GM21825 (cell line): ENCODE data around the gene RIMS1.

ENCODE experiments used
- ATAC-seq: cut with Tn5 transposase; IDR thresholded peaks from one replicate; pipeline ENCODE4 v1.9.1; 2021; ENCODE audit warnings: mild to moderate bottlenecking, moderate library complexity; ENCODE audit not compliant: unreplicated experiment

Gene RIMS1

DNA sequence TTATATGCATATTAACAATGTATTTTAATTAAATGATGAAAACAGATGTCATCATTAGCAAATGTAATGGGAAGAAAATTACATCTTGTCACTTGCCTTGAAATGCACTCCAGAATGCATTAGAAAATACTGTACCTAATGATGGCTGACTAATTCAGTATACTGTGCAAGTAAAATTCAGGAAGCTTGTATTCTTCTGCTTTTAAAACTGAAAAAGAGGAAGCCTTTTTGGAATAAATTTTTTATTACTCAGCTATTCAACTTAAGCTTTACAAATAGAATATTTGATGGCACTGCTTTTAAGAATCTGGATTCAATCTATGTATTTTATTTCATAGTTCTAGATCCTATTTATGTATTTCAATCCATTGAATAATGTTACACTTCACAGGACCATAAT lies 195.5 kb downstream of the RIMS1 start:
- no peak for ATAC-seq

GRCh38 chr6:72083976-72084375 lies 197.6 kb downstream of the RIMS1 start:
- no peak for ATAC-seq

DNA sequence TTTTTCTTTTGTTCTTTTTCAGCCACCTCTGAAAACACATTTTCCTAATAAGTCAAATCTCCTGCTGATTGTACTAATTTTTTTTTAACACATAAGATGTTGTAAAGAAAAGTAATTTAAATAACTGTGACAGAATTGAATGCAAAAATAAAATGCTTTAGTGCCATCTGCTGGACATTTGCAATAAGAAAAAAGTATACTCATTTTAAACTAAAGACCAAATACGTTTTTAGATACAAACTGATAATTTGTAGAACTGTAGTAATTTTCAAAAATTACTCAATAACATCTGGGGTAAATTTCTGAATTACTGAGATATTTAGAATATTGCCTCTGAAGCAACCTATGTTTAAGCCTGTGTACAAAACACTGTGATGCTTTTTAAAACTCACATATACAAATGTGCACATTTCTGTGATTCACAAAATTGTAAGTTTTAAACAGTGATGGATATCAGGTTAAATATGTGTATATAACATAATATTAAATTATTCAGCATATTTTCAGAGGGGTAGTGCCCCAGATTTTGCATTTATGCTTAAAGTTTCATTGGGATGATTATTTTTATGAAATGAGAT lies 198.7 kb downstream of the RIMS1 start:
- no peak for ATAC-seq

DNA sequence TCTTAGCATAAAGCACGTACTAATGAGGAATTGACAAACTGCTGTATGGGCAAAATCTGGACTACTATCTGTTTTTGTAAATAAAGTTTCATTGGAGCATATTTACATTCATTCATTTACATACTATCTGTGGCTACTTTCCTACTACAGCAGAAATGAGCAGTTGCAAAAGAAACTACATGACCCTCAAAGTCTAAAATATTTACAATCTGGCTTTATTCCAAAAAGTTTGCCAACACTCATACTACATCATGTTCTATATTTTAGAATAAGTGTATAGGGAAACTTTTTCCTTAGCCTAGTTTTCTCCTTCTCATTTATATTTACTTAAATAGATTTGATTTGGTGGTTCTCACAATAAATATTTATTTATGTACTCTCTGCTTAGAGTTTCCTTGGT lies 208.2 kb downstream of the RIMS1 start:
- no peak for ATAC-seq

DNA sequence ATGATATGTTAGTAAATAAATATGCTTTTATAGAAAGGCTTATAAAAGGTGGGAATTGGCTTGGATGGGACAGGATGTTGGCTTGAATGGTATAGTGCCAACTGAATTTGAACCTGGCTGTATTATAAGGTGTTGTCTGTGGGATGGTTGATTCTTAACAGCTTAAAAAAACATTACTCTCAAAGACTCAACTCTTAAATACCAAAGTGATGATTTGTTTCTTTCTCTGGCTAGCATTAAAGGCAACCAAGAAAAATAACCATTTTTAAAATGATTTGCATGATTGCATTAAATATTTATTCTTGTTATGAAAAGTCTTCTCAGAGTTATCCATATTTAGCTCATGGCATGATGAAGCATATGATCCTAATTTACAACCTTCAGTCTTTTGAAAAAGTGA lies 216.2 kb downstream of the RIMS1 start:
- no peak for ATAC-seq

DNA sequence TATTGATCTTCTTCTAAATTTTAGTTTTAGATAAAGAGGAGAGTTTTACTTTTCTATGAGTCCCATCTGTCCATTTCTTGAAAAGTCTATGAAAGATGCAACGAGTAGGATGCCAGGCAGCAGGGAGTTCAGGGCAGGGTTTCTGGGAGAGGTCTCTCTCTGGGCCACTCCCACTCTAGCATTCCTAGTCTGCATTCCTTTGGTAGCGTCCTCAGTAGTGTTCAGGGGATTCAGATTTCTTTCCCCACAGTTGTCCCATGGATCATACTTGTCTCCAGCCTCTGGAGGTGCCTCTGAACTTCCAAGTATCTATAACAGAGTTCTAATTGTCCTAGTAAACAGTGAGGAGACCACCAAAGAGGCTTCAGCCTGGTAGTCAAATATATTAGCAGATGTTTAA lies 225.3 kb downstream of the RIMS1 start:
- no peak for ATAC-seq

DNA sequence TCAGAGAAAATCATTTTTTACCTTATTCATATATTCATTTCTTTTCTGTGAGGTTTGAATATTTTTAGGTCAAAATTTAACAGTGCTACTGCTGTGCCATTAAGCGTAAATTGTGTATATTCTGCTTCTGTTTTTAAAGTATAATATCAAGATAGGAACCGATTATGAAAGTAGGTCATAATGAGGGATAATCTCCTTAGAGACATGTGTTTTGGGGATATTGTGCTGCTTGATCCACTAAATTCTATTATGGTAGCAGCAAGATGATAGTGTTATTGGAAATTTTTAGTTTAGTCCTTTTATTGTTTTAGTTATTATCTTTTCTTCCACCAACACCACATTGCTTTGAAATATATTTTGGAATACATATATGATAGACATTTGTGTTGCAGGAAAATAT lies 244.0 kb downstream of the RIMS1 start:
- no peak for ATAC-seq

GRCh38 chr6:72132427-72132826 lies 246.1 kb downstream of the RIMS1 start:
- ATAC-seq = no peak

DNA sequence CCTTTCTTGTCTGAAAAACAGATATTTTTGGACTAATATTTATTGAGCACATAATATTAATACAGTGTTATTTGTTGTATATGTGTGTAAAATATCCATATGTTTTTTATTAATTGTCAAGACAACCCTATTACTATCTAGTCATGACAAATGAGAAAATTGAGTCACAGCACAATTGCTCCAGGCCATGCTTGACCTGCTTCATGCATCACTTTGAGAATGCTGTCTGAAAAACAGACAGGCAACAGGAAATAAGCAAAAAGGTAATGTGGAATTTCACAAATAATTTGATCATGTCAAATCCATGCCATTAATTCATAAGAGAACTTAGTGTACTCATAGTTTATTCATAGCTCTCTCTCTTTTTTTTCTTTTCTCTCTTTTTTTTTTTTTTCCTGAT lies 246.5 kb downstream of the RIMS1 start:
- ATAC-seq = no peak

DNA sequence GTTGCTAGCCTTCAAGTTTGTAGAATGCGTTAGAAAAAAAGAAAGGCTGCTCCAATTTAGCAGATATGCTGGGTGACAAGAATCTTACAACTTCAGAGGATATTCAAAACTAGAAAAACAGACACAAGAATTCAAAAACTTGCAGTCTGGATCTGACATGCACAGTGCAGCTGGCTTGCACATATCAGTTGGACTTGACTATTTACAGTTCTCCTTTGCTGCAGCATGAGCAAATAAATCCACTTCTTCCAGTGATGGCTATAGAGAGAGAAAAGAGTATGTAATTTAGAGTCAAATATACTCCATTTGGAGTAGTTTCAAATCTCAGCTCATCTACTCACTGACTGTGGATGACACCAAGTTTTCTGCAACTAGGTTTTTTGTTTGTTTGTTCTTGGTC lies 247.0 kb downstream of the RIMS1 start:
- no peak for ATAC-seq

DNA sequence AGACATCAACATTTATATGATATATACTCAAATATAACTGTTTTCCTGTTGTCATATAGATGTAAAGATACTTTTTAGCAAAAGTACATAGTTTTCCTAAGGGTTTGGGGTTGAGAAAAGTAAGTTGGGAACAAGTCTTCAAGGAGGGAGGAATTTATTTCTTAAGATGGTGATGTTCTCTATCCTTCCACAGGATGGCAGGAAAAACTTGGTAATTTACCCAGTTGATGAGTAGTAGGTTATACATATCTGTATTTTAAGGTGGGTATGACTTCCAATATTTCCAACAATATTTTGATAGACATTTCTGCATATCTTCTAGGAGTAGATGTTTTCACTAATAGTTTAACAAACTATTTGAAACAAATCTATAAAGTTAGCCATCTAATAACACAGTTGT lies 254.4 kb downstream of the RIMS1 start:
- ATAC-seq = no peak

- no peak for ATAC-seq
Measured at GRCh38 chr6:72149715-72150114, 263.4 kb downstream of the RIMS1 start.

DNA sequence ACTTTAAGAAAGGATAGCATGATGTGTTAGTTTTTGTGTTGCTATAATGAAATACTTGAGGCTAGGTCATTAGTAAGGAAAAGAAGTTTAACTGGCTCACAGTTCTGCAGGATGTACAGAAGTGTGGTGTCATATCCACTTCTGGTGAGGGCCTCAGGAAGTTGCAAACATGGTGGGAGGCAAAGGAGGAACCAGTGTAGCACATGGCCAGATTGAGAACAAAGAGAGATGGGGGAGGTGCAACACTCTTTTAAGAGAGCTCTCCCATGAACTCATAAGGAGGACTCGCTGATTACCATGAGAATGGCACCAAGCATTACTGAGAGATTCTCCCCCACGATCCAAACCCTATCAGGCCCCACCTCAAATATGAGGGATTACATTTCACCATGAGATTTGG lies 265.4 kb downstream of the RIMS1 start:
- ATAC-seq = no peak

DNA sequence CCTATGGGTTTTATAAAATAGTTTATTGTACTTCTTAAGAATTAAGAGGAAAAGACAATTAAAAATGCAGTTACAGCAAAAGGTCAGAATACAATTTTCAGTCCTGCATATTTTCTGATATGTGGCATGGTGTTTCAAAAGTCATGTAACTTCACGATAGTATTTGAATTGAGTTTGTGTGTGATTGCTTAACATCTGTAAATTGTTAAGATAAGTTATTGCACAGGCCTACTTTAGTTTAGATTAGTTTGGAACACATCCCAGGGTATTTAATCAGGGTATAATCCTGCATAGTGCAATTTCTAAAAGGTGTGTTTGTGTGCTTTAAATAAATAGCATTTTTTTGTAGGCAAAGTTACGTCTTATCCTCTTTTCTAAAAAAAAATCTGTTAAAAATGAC lies 289.6 kb downstream of the RIMS1 start:
- ATAC-seq = no peak

GRCh38 chr6:72182337-72183246 lies 296.2 kb downstream of the RIMS1 start:
- ATAC-seq = peak; percentile 72

DNA sequence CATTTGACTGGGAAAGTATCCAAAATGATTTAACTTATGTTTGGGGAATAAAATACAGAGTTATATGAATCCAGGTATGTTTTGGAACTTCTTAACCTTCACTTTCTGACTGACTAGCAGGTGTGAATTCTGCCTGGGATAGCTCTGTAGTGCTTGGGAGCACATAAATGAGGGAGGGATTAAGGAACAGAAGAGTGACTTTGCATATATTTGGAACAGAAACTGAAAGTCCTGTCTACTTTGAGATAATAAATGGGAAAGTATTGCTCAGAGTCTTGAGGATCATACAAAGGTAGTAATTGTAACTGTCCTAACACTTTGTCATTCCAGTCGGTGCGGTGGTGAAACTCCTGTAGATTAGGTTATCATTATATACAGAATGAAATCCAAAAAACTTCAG lies 317.6 kb downstream of the RIMS1 start:
- no peak for ATAC-seq

DNA sequence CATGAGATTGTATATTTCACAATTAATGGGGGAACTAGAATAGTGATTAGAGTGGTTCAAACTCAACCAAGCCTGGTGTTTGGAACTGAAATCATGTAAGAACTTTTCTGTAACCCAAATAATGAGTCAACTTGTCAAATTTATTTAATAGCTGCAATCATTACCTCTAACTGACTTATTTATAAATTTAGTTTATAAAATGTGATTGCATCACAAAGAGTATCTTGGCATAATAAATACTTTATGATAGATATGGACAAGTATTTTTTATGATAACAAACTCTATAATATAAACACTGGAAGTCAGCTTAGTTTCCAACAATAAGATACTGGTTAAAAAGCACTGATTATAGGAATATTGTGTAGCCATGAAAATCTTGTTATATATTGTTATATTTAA lies 319.1 kb downstream of the RIMS1 start:
- no peak for ATAC-seq

DNA sequence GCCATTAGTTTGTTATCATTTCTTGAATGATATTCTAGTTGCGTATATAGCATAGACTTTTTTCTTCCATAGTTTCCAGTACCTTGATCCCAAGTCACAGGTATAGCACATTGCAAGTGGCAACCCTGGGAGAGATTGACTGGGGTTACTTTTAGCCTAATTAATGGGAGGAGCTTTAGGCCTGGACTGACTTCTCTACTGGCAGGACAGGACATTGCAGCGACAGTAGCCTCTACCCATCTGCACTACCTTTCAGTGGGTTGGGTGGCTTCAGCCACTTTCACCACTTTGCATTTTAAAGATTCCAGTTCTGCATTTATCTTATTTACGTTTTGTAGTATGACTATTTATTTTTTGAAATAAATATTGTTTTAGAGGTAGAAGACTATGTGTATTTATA lies 320.3 kb downstream of the RIMS1 start:
- no peak for ATAC-seq

DNA sequence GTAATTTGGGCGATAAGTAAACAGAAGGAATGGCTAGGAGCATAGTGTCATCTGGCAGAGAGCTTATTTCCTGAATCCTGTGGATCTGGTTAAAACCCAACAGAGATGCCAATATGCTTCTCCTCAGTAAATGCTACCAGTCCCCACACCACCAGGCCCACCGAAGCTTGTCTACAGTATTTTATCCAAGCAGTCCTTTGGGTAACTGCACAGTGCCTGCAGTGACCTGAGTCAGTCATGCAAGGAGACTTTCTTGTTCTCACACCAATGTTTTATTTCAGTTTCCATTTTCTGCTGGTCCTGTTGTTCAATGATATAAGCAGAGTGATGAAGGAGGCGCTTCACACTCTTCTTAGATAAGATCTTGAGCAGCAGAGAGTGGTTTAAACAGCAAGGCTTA lies 326.3 kb downstream of the RIMS1 start:
- ATAC-seq = no peak

DNA sequence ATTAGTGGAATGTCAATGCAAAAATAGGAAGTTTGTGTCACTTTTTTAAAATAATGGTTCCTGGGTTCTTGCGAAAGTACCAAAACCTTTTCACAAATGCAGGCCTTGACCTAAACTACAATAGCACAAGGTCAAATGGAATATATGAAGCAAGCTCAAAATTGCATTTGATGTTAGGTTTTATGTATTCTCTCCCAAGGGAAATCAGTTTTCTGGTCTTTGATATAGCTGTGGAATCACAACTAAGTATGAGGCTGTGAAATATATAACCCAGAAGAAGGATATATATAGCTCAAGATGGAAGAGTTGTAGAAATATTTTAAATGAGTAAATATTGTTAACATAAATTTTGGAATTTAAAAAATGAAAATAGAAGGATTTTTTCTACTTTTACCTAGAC lies 327.3 kb downstream of the RIMS1 start:
- no peak for ATAC-seq

- no peak for ATAC-seq
Measured at GRCh38 chr6:72216222-72217068, 330.1 kb downstream of the RIMS1 start.

DNA sequence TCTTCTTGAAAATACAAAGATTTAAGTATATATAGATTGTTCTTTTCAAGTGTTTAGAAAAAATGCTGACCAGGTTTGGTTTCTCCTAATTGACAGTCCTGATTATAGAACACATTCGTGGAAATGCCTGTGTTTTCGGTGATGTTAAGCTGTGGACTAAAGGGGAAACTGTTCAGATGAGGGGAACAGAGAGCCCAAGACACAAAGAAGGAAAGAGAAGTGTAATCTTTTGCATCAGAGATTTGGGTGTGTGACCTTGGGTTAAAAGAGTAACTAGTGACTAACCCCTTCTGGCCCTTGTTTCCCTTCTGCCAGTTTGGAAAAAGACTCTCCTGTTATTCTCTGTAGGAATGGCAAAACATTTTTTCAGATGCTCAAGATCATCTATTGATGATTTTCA lies 331.3 kb downstream of the RIMS1 start:
- ATAC-seq = no peak
